Psoas muscle (tissue), 8 donors: ENCODE results near the gene KLHDC3. TPM values are rescaled to one million over a fixed set of nuclear protein-coding genes. Genes with fewer than 3 reads are reported as not detected.

Source experiments
- ATAC-seq, 4 donors: fragments of 200-7000 bp; cut with Tn5 transposase; one replicate each; pipeline ENCODE4 v1.9.1; 2020; ENCODE audit warnings: moderate library complexity in 3 of 4, mild to moderate bottlenecking in 2 of 4
- DNase-seq, 2 donors: peaks; one replicate each; pipeline ENCODE4 v3.0.0-alpha.2; 2020
- H3K27ac ChIP-seq: fragments of 200-600 bp; one replicate; pipeline ENCODE4 v1.8.0; 2022
- H3K27me3 ChIP-seq, 3 donors: fragments of 200-600 bp in 1 of 3; one replicate each; pipeline versions ENCODE4 v1.6.1 to v1.8.0; 2013 to 2022; ENCODE audit warnings: low read length in 2 of 3, mild to moderate bottlenecking in 2 of 3, moderate library complexity in 1 of 3; ENCODE audit not compliant: insufficient read depth in 3 of 3
- H3K36me3 ChIP-seq, 2 donors: fragments of 200-600 bp in 1 of 2; one replicate each; pipeline versions ENCODE4 v1.6.1 to v1.8.0; 2013 to 2022; ENCODE audit warnings: low read depth in 1 of 2, mild to moderate bottlenecking in 1 of 2, moderate library complexity in 1 of 2; ENCODE audit not compliant: insufficient read depth in 1 of 2
- H3K4me1 ChIP-seq: fragments of 200-600 bp; one replicate; pipeline ENCODE4 v1.8.0; 2022
- H3K4me3 ChIP-seq: fragments of 200-600 bp; one replicate; pipeline ENCODE4 v1.8.0; 2022; ENCODE audit warnings: mild to moderate bottlenecking
- H3K9me3 ChIP-seq: fragments of 200-600 bp; one replicate; pipeline ENCODE4 v1.8.0; 2022
- CTCF ChIP-seq: fragments of 200-600 bp; IDR thresholded peaks from one replicate; pipeline ENCODE4 v1.8.0; 2022; ENCODE audit warnings: antibody characterized with exemption
- WGBS, 3 donors: extraction: QIAGEN DNeasy Blood & Tissue Kit; methylation state at CpG; one replicate each; pipeline versions ENCODE4 v1.1.6 to v1.1.7; 2013; 5-methylcytosine and 5-hydroxymethylcytosine counted together
- intact Hi-C, 2 donors: fragments of 100-400 bp; cut with DNase I; formaldehyde crosslinking; loops; one replicate each; pipeline versions ENCODE4 v1.11.0 to v1.14.2; 2022
- polyA plus RNA-seq, 3 donors: library from polyadenylated mRNA; stranded (reverse); fragments of 200-250 nt; gene quantifications; one replicate each; pipeline ENCODE4 v1.2.3, GENCODE V29; 2013
- total RNA-seq, 4 donors: library from RNA; stranded (reverse); fragmentation: NEBNext Ultra II Directional in 2 of 4; extraction: Animal tissue kit (Norgen Biotek cat#: 25700) in 2 of 4; gene quantifications; one replicate each; pipeline versions ENCODE4 v1.2.1 to v1.2.4, GENCODE V29; 2021 to 2023
- donor health status: healthy with polysubstance abuse.
- donor health status: DM: no; HTN: no; CAD: no; lungs with moderate emphysema.
- donor health status: Bipolar disorder and iron deficiency.
- donor health status: healthy.
- donor health status: DM: yes; HTN: yes; CAD: no.
- donor health status: DM: no; HTN: no; CAD: no.
- donor health status: DM: no; HTN: no; CAD: no.
- donor health status: DM: yes; HTN: yes; CAD: no.

KLHDC3 gene
- total and polyA plus RNA-seq, 7 donors = 61.7 to 198 (median 97.1) TPM

- Histone ChIP-seq H3K4me3 (no peak overlapping the region), H3K9me3 (no peaks in the 10 kb centered on the region), H3K27me3 (no peaks in the 10 kb centered on the region), H3K4me1 (no peaks in the 10 kb centered on the region), H3K36me3 (peaks cover 4 to 57% of the 10 kb centered on the region in 2 donors), H3K27ac (no peak overlapping the region)
- ATAC-seq (no peak), DNase-seq (no peak)
- 92 to 93% (median 93%) methylated on average over 11 of the region's 11 CpGs for WGBS, 3 donors
- no peak for TF ChIP-seq CTCF
- intact Hi-C loops = no loop called here
These were observed 7.8 kb upstream of the KLHDC3 start for GRCh38 chr6:43006251-43006650.

GRCh38 chr6:43007126-43007525 lies 6.9 kb upstream of the KLHDC3 start:
- H3K36me3 ChIP-seq = peaks cover 6 to 66% of the 10 kb centered on the region in 2 donors
- DNase-seq (no peak), ATAC-seq (no peak)
- no peak for TF ChIP-seq CTCF
- WGBS, 3 donors = 89 to 91% (median 91%) methylated on average over 9 of the region's 9 CpGs
- H3K27me3 ChIP-seq = no peaks in the 10 kb centered on the region
- H3K9me3 ChIP-seq = no peaks in the 10 kb centered on the region
- intact Hi-C loops = no loop called here
- no peak overlapping the region for H3K27ac ChIP-seq
- no peaks in the 10 kb centered on the region for H3K4me1 ChIP-seq
- H3K4me3 ChIP-seq = no peak overlapping the region

GRCh38 chr6:43009124-43009523 lies 4.9 kb upstream of the KLHDC3 start:
- H3K4me1 ChIP-seq = peaks cover 8% of the 10 kb centered on the region
- no peaks in the 10 kb centered on the region for H3K27me3 ChIP-seq
- peaks cover 6 to 70% of the 10 kb centered on the region in 2 donors for H3K36me3 ChIP-seq
- WGBS, 3 donors = 60 to 67% (median 61%) methylated on average over 6 of the region's 6 CpGs
- no peaks in the 10 kb centered on the region for H3K9me3 ChIP-seq
- intact Hi-C loops = loop anchor here (1.0 to 2.0 kb wide), 3 partner anchors 20 to 134 kb away; no protein-coding TSS in a partner anchor
- peak; percentile 47 for TF ChIP-seq CTCF
- no peak overlapping the region for H3K27ac ChIP-seq
- ATAC-seq = peak in 2 of 4 donors; percentile 38 to 41
- H3K4me3 ChIP-seq = no peak overlapping the region
- peak; percentile 31 to 68 for DNase-seq

GRCh38 chr6:43011207-43011606 lies 2.8 kb upstream of the KLHDC3 start:
- intact Hi-C loops = no loop called here

More at GRCh38 chr6:43011207-43011606, 2.8 kb upstream of the KLHDC3 start:
- DNase-seq (no peak), ATAC-seq (no peak)
- H3K27me3 ChIP-seq = no peaks in the 10 kb centered on the region
- no peak overlapping the region for H3K4me3 ChIP-seq
- H3K4me1 ChIP-seq = peaks cover 26% of the 10 kb centered on the region
- 66 to 77% (median 77%) methylated on average over 6 of the region's 6 CpGs for WGBS, 3 donors
- peaks cover 6 to 63% of the 10 kb centered on the region in 2 donors for H3K36me3 ChIP-seq
- H3K9me3 ChIP-seq = no peaks in the 10 kb centered on the region
- no peak for TF ChIP-seq CTCF
- H3K27ac ChIP-seq = no peak overlapping the region
